CD14-positive monocyte (primary cell): ENCODE measurements around the gene PRDM5. TPM values are rescaled to one million over a fixed set of nuclear protein-coding genes. Genes with fewer than 3 reads are reported as not detected.

Experiments used
- DNase-seq, 3 donors: peaks; one replicate each; pipeline ENCODE4 v3.0.0-alpha.2; 2011 to 2022
- H2AFZ ChIP-seq: 2 replicates; pipeline ENCODE4 v1.6.0; 2012; ENCODE audit warnings: mild to moderate bottlenecking, low read depth, low read length, inconsistent platforms; ENCODE audit not compliant: insufficient read depth, poor library complexity, severe bottlenecking
- H3K27ac ChIP-seq, 2 donors: 1 replicate in 1 of 2; 2 replicates in 1 of 2; pipeline ENCODE4 v1.5.1; 2012 to 2013; ENCODE audit warnings: low read length in 2 of 2, control low read depth in 1 of 2, inconsistent platforms in 1 of 2, low read depth in 1 of 2, mild to moderate bottlenecking in 1 of 2
- H3K27me3 ChIP-seq, 2 donors: one replicate each; pipeline versions ENCODE4 v1.6.0 to v1.6.1; 2011 to 2013; ENCODE audit warnings: low read length in 2 of 2; ENCODE audit not compliant: control insufficient read depth in 2 of 2, insufficient read depth in 2 of 2
- H3K36me3 ChIP-seq, 2 donors: replicated peaks in 1 of 2; 1 replicate in 1 of 2; 2 replicates in 1 of 2; pipeline versions ENCODE4 v1.5.1 to v1.6.1; 2012 to 2013; ENCODE audit warnings: low read length in 2 of 2, control low read depth in 1 of 2, inconsistent platforms in 1 of 2, mild to moderate bottlenecking in 1 of 2; ENCODE audit not compliant: insufficient read depth in 2 of 2, control insufficient read depth in 1 of 2
- H3K4me1 ChIP-seq, 2 donors: 1 replicate in 1 of 2; 2 replicates in 1 of 2; pipeline versions ENCODE4 v1.5.1 to v1.6.1; 2012 to 2013; ENCODE audit warnings: low read length in 2 of 2, control low read depth in 1 of 2, inconsistent platforms in 1 of 2, mild to moderate bottlenecking in 1 of 2, moderate library complexity in 1 of 2; ENCODE audit not compliant: insufficient read depth in 2 of 2, control insufficient read depth in 1 of 2
- H3K4me2 ChIP-seq: replicated peaks from 2 replicates; pipeline ENCODE3; 2012; ENCODE audit warnings: low read length, moderate library complexity, mild to moderate bottlenecking; ENCODE audit not compliant: poor library complexity, severe bottlenecking; ENCODE audit errors: extremely low read depth
- H3K4me3 ChIP-seq, 3 experiments: fragments of 200-600 bp in 1 of 3; sonication (generic) in 1 of 3; replicated peaks in 1 of 3; 1 replicate in 2 of 3; 2 replicates in 1 of 3; pipeline ENCODE4 v1.5.1; 2011 to 2013; ENCODE audit warnings: low read length in 3 of 3, mild to moderate bottlenecking in 3 of 3, control low read depth in 2 of 3, low read depth in 2 of 3, inconsistent platforms in 1 of 3, moderate library complexity in 1 of 3
- H3K79me2 ChIP-seq: 2 replicates; pipeline ENCODE4 v1.6.0; 2012; ENCODE audit warnings: mild to moderate bottlenecking, control low read depth, inconsistent platforms, low read length, moderate library complexity; ENCODE audit not compliant: insufficient read depth
- H3K9ac ChIP-seq: 2 replicates; pipeline ENCODE4 v1.6.0; 2017; ENCODE audit warnings: low read length, mild to moderate bottlenecking; ENCODE audit not compliant: insufficient read depth, poor library complexity, severe bottlenecking
- H3K9me3 ChIP-seq, 2 donors: replicated peaks in 1 of 2; 1 replicate in 1 of 2; 2 replicates in 1 of 2; pipeline versions ENCODE4 v1.5.1 to v1.6.1; 2012 to 2013; ENCODE audit warnings: low read length in 2 of 2, control low read depth in 1 of 2; ENCODE audit not compliant: control insufficient read depth in 1 of 2, insufficient read depth in 1 of 2
- H4K20me1 ChIP-seq: 2 replicates; pipeline ENCODE4 v1.6.0; 2012; ENCODE audit warnings: mild to moderate bottlenecking, low read length, control low read depth, moderate library complexity; ENCODE audit not compliant: insufficient read depth
- H3K27ac Mint-ChIP-seq, 7 donors: one replicate each; pipeline ENCODE4 v1.8.0; 2020; ENCODE audit warnings: mild to moderate bottlenecking in 7 of 7, mixed read lengths in 7 of 7, moderate library complexity in 6 of 7, inconsistent platforms in 2 of 7
- H3K27me3 Mint-ChIP-seq, 3 donors: one replicate each; pipeline ENCODE4 v1.8.0; 2021 to 2022; ENCODE audit warnings: low read depth in 3 of 3, mild to moderate bottlenecking in 3 of 3, mixed read lengths in 3 of 3, moderate library complexity in 3 of 3, inconsistent platforms in 1 of 3
- H3K36me3 Mint-ChIP-seq, 2 donors: one replicate each; pipeline ENCODE4 v1.8.0; 2020; ENCODE audit warnings: mixed read lengths in 2 of 2, inconsistent platforms in 1 of 2, mild to moderate bottlenecking in 1 of 2
- H3K4me1 Mint-ChIP-seq: one replicate; pipeline ENCODE4 v1.8.0; 2020; ENCODE audit warnings: mild to moderate bottlenecking, mixed read lengths
- H3K4me3 Mint-ChIP-seq, 2 donors: one replicate each; pipeline ENCODE4 v1.8.0; 2020; ENCODE audit warnings: mild to moderate bottlenecking in 2 of 2, mixed read lengths in 2 of 2, moderate library complexity in 1 of 2
- H3K9me3 Mint-ChIP-seq, 7 donors: one replicate each; pipeline ENCODE4 v1.8.0; 2020 to 2022; ENCODE audit warnings: mixed read lengths in 7 of 7, mild to moderate bottlenecking in 6 of 7, moderate library complexity in 6 of 7, inconsistent platforms in 2 of 7
- WGBS: methylation state at CpG from one replicate; pipeline ENCODE4 v1.1.5; 2013; ENCODE audit warnings: missing lambda C conversion rate; ENCODE audit not compliant: insufficient coverage; 5-methylcytosine and 5-hydroxymethylcytosine counted together
- intact Hi-C, 2 donors: fragments of 100-400 bp; cut with micrococcal nuclease; formaldehyde crosslinking; loops; one replicate each; pipeline versions ENCODE4 v1.15.0 to v1.15.1; 2023
- polyA plus RNA-seq, 3 donors: library from polyadenylated mRNA; depleted of rRNA in 1 of 3; unstranded in 2 of 3; stranded (reverse) in 1 of 3; fragments of 300-500 nt in 2 of 3; fragments of >200 nt in 1 of 3; fragmentation: Illumina TruSeq in 2 of 3; gene quantifications; 1 replicate in 2 of 3; 2 replicates in 1 of 3; pipeline ENCODE4 v1.2.3, GENCODE V29; 2012 to 2021
- TF ChIP-seq, protein P1 (sequence below): fragments of 200-600 bp; IDR thresholded peaks from one replicate; pipeline ENCODE4 v1.8.0; 2022; ENCODE audit warnings: antibody characterized with exemption, mild to moderate bottlenecking

PRDM5 gene
- polyA plus RNA-seq, 3 donors: 0.12 to 0.25 (median 0.17) TPM

DNA sequence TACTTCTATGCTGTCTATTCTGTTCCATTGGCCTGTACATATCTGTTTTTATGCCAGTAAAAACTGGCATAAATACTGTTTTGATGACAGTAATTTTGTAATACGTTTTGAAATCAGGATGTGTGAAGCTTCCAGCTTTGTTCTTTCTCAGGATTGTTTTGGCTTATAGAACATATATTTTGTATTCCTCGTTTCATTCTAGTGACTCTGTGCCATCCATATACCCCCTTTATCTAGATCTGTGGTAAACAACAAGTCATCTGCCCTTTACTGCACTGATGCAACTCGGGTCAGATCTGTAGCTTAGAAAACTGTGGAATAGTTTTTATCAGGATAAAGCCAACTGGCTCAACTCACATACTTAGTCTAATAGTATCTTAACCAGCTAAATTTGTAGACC lies 233.7 kb downstream of the PRDM5 start:
- Mint-ChIP-seq H3K4me1 (no peaks in the 10 kb centered on the region), H3K27me3 (peaks cover 0 to 2% (median 0%) of the 10 kb centered on the region in 3 donors), H3K27ac (no peak overlapping the region), H3K9me3 (peaks cover 0 to 1% (median 0%) of the 10 kb centered on the region in 7 donors), H3K36me3 (no peaks in the 10 kb centered on the region), H3K4me3 (no peak overlapping the region)
- no peaks in the 10 kb centered on the region for H3K27me3 ChIP-seq
- no peak overlapping the region for H2AFZ ChIP-seq
- no peak overlapping the region for H3K27ac ChIP-seq
- no peaks in the 10 kb centered on the region for H3K9me3 ChIP-seq
- WGBS: no CpG with 5 or more reads among the region's 3 CpGs
- H3K36me3 ChIP-seq: no peaks in the 10 kb centered on the region
- H3K79me2 ChIP-seq: no peaks in the 10 kb centered on the region
- no peak for DNase-seq
- TF ChIP-seq, protein P1, sequence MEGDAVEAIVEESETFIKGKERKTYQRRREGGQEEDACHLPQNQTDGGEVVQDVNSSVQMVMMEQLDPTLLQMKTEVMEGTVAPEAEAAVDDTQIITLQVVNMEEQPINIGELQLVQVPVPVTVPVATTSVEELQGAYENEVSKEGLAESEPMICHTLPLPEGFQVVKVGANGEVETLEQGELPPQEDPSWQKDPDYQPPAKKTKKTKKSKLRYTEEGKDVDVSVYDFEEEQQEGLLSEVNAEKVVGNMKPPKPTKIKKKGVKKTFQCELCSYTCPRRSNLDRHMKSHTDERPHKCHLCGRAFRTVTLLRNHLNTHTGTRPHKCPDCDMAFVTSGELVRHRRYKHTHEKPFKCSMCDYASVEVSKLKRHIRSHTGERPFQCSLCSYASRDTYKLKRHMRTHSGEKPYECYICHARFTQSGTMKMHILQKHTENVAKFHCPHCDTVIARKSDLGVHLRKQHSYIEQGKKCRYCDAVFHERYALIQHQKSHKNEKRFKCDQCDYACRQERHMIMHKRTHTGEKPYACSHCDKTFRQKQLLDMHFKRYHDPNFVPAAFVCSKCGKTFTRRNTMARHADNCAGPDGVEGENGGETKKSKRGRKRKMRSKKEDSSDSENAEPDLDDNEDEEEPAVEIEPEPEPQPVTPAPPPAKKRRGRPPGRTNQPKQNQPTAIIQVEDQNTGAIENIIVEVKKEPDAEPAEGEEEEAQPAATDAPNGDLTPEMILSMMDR: no peak
- H3K9ac ChIP-seq: no peak overlapping the region
- H3K4me1 ChIP-seq: no peaks in the 10 kb centered on the region
- no peak overlapping the region for H3K4me3 ChIP-seq
- intact Hi-C loops: no loop called here
- no peaks in the 10 kb centered on the region for H4K20me1 ChIP-seq
- H3K4me2 ChIP-seq: no peak overlapping the region

DNA sequence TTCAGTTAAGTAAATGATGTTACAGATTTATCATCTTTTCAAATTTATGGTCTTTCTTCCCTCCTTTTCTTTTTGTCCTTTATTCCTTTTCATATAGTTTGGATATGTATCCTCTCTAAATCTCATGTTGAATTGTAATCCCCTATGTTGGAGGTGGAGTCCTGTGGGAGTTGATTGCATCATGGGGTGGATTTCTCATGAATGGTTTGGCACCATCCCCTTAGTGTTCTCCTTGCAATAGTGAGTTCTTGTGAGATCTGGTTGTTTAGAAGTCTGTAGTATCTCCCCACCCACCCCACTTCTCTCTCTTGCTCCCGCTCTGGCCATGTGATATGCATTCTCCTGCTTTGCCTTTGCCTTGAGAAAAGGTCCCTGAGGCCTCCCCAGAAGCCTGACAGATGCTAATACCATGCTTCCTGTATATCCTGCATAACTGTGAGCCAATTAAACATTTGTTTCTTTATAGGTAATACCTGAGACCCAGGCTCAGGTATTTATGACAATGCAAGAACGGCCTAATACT lies 236.7 kb downstream of the PRDM5 start:
- H3K27me3 Mint-ChIP-seq: peaks cover 0 to 2% (median 0%) of the 10 kb centered on the region in 3 donors
- WGBS: no CpG with 5 or more reads among the region's 2 CpGs
- DNase-seq: no peak
- H3K36me3 Mint-ChIP-seq: no peaks in the 10 kb centered on the region
- H3K27me3 ChIP-seq: no peaks in the 10 kb centered on the region
- peaks cover 0 to 1% (median 0%) of the 10 kb centered on the region in 7 donors for H3K9me3 Mint-ChIP-seq
- H4K20me1 ChIP-seq: no peaks in the 10 kb centered on the region
- TF ChIP-seq, protein P1: no peak
- H3K4me2 ChIP-seq: no peak overlapping the region
- H3K4me1 Mint-ChIP-seq: no peaks in the 10 kb centered on the region
- H3K27ac ChIP-seq: no peak overlapping the region
- H3K9ac ChIP-seq: no peak overlapping the region
- H3K9me3 ChIP-seq: no peaks in the 10 kb centered on the region
- no peaks in the 10 kb centered on the region for H3K36me3 ChIP-seq
- no peak overlapping the region for H3K4me3 Mint-ChIP-seq
- no peak overlapping the region for H2AFZ ChIP-seq
- intact Hi-C loops: no loop called here
- H3K4me1 ChIP-seq: no peaks in the 10 kb centered on the region
- H3K27ac Mint-ChIP-seq: no peak overlapping the region
- H3K4me3 ChIP-seq: no peak overlapping the region
- H3K79me2 ChIP-seq: no peaks in the 10 kb centered on the region
